H1 (cell line): ENCODE data around the gene STARD9. TPM values are rescaled to one million over a fixed set of nuclear protein-coding genes. Genes with fewer than 3 reads are reported as not detected.

Source experiments
- CTCF ChIA-PET: fragments of 300-600 bp; sonication (Branson Sonifier 250); formaldehyde crosslinking; loops from one replicate; lab custom pipeline; 2021; ENCODE audit not compliant: partially characterized antibody; lab: Charles Lee
- POLR2A ChIA-PET: fragments of 300-600 bp; sonication (Branson Sonifier 250); formaldehyde crosslinking; loops from one replicate; lab custom pipeline; 2021; ENCODE audit warnings: inconsistent platforms; ENCODE audit not compliant: partially characterized antibody; lab: Charles Lee
- DNase-seq, 2 experiments: peaks; one replicate each; pipeline versions ENCODE4 v3.0.0 to v3.0.0-alpha.2; 2010 to 2022; ENCODE audit warnings: low spot score in 2 of 2, low read depth in 1 of 2, mixed read lengths in 1 of 2
- FAIRE-seq: peaks from 2 replicates; lab custom pipeline; 2011; peaks lifted over from hg19 to GRCh38; lab: Jason Lieb, UNC
- H2AFZ ChIP-seq: 2 replicates; pipeline ENCODE4 v1.8.1; 2012; ENCODE audit warnings: low read length, inconsistent platforms
- H2AK5ac ChIP-seq: 2 replicates; pipeline ENCODE4 v1.6.1; 2013; ENCODE audit warnings: low read depth, low read length
- H2BK120ac ChIP-seq: replicated peaks from 2 replicates; pipeline ENCODE3; 2013; ENCODE audit warnings: low read depth, low read length, inconsistent platforms
- H2BK12ac ChIP-seq: 2 replicates; pipeline ENCODE4 v1.6.1; 2013; ENCODE audit warnings: low read depth, low read length
- H2BK15ac ChIP-seq: 2 replicates; pipeline ENCODE4 v1.6.1; 2013; ENCODE audit warnings: low read length
- H2BK20ac ChIP-seq: 2 replicates; pipeline ENCODE4 v1.6.1; 2013; ENCODE audit warnings: low read length
- H2BK5ac ChIP-seq: 2 replicates; pipeline ENCODE4 v1.6.1; 2013; ENCODE audit warnings: low read depth, low read length
- H3K14ac ChIP-seq: 2 replicates; pipeline ENCODE4 v1.6.1; 2013; ENCODE audit warnings: inconsistent platforms; ENCODE audit not compliant: insufficient read length
- H3K18ac ChIP-seq: 2 replicates; pipeline ENCODE4 v1.6.1; 2013; ENCODE audit warnings: low read length; ENCODE audit errors: extremely low read depth
- H3K23ac ChIP-seq: 2 replicates; pipeline ENCODE4 v1.6.1; 2013; ENCODE audit warnings: inconsistent platforms; ENCODE audit not compliant: insufficient read length
- H3K23me2 ChIP-seq: 2 replicates; pipeline ENCODE4 v1.6.1; 2013; ENCODE audit warnings: low read depth, low read length
- H3K27ac ChIP-seq: 2 replicates; pipeline ENCODE4 v1.6.1; 2011; ENCODE audit warnings: low read depth, low read length, inconsistent platforms
- H3K27me3 ChIP-seq, 4 experiments: replicated peaks in 1 of 4; 1 replicate in 1 of 4; 2 replicates in 3 of 4; pipeline versions ENCODE4 v1.6.1 to v1.8.1; 2011 to 2013; ENCODE audit warnings: low read length in 3 of 4, mild to moderate bottlenecking in 3 of 4, inconsistent platforms in 2 of 4, mixed read lengths in 2 of 4, moderate library complexity in 1 of 4; ENCODE audit not compliant: control insufficient read depth in 3 of 4, insufficient read depth in 3 of 4; ENCODE audit errors: extremely low read depth in 1 of 4
- H3K36me3 ChIP-seq, 4 experiments: 2 replicates each; pipeline versions ENCODE4 v1.6.1 to v1.8.1; 2011 to 2013; ENCODE audit warnings: mild to moderate bottlenecking in 4 of 4, low read length in 3 of 4, moderate library complexity in 2 of 4, control low read depth in 1 of 4, inconsistent platforms in 1 of 4; ENCODE audit not compliant: insufficient read depth in 4 of 4, control insufficient read depth in 2 of 4
- H3K4ac ChIP-seq: replicated peaks from 2 replicates; pipeline ENCODE3; 2013; ENCODE audit warnings: low read length, low read depth, mixed read lengths, inconsistent platforms; ENCODE audit not compliant: insufficient read length
- H3K4me1 ChIP-seq, 4 experiments: replicated peaks in 1 of 4; 1 replicate in 1 of 4; 2 replicates in 3 of 4; pipeline versions ENCODE4 v1.6.1 to v1.8.1; 2011 to 2013; ENCODE audit warnings: low read length in 3 of 4, inconsistent platforms in 2 of 4, mixed read lengths in 1 of 4; ENCODE audit not compliant: insufficient read depth in 4 of 4, control insufficient read depth in 3 of 4
- H3K4me2 ChIP-seq, 2 experiments: 2 replicates each; pipeline versions ENCODE4 v1.6.1 to v1.8.1; 2011 to 2013; ENCODE audit warnings: low read depth in 2 of 2, low read length in 2 of 2, control low read depth in 1 of 2, inconsistent platforms in 1 of 2, mild to moderate bottlenecking in 1 of 2; ENCODE audit not compliant: insufficient read depth in 1 of 2
- H3K4me3 ChIP-seq, 4 experiments: fragments of 200-600, 300-600 bp in 1 of 4; sonication (generic), shearing (Covaris generic), sonication (Bioruptor Twin) in 1 of 4; 2 replicates each; pipeline versions ENCODE4 v1.5.1 to v1.8.1; 2011 to 2016; ENCODE audit warnings: low read length in 4 of 4, low read depth in 3 of 4, control low read depth in 2 of 4, inconsistent platforms in 2 of 4, mild to moderate bottlenecking in 2 of 4, mixed read lengths in 1 of 4, moderate library complexity in 1 of 4; ENCODE audit not compliant: insufficient read depth in 2 of 4; ENCODE audit errors: extremely low read depth in 1 of 4
- H3K56ac ChIP-seq: replicated peaks from 2 replicates; pipeline ENCODE3; 2013; ENCODE audit warnings: low read depth, mild to moderate bottlenecking, mixed read lengths, low read length, inconsistent platforms; ENCODE audit not compliant: insufficient read length
- H3K79me1 ChIP-seq: 2 replicates; pipeline ENCODE4 v1.6.1; 2013; ENCODE audit warnings: low read depth, low read length, control low read depth
- H3K79me2 ChIP-seq, 2 experiments: 2 replicates each; pipeline versions ENCODE4 v1.6.1 to v1.8.1; 2012 to 2013; ENCODE audit warnings: low read length in 2 of 2, mild to moderate bottlenecking in 2 of 2, inconsistent platforms in 1 of 2; ENCODE audit not compliant: insufficient read depth in 2 of 2, control insufficient read depth in 1 of 2
- H3K9ac ChIP-seq, 4 experiments: replicated peaks in 1 of 4; 1 replicate in 1 of 4; 2 replicates in 3 of 4; pipeline versions ENCODE4 v1.6.1 to v1.8.1; 2011 to 2013; ENCODE audit warnings: low read depth in 3 of 4, low read length in 3 of 4, control low read depth in 2 of 4, mild to moderate bottlenecking in 2 of 4, moderate library complexity in 2 of 4, inconsistent platforms in 1 of 4; ENCODE audit errors: extremely low read depth in 1 of 4
- H3K9me3 ChIP-seq, 2 experiments: 2 replicates each; pipeline versions ENCODE4 v1.6.1 to v1.8.1; 2012 to 2013; ENCODE audit warnings: mild to moderate bottlenecking in 2 of 2, moderate library complexity in 2 of 2, control low read depth in 1 of 2, inconsistent platforms in 1 of 2, low read depth in 1 of 2, low read length in 1 of 2, mixed read lengths in 1 of 2; ENCODE audit not compliant: insufficient read depth in 2 of 2
- H4K20me1 ChIP-seq, 2 experiments: replicated peaks in 1 of 2; 2 replicates each; pipeline versions ENCODE3 to v1.8.1; 2011 to 2013; ENCODE audit warnings: inconsistent platforms in 2 of 2, low read length in 2 of 2, mild to moderate bottlenecking in 1 of 2; ENCODE audit not compliant: insufficient read depth in 2 of 2, control insufficient read depth in 1 of 2
- H4K5ac ChIP-seq: 2 replicates; pipeline ENCODE4 v1.6.1; 2013; ENCODE audit warnings: low read length, low read depth, mixed read lengths, inconsistent platforms; ENCODE audit not compliant: insufficient read length
- H4K8ac ChIP-seq: 2 replicates; pipeline ENCODE4 v1.8.0; 2013; ENCODE audit warnings: mild to moderate bottlenecking, moderate library complexity, low read length, inconsistent platforms; ENCODE audit not compliant: insufficient read depth; ENCODE audit errors: extremely low read depth
- H4K91ac ChIP-seq: replicated peaks from 2 replicates; pipeline ENCODE3; 2013; ENCODE audit warnings: low read length, mixed read lengths, inconsistent platforms; ENCODE audit not compliant: insufficient read length
- BCL11A ChIP-seq, 2 experiments: IDR thresholded peaks; one replicate each; pipeline ENCODE4 v1.6.1; 2011; ENCODE audit warnings: low read depth in 2 of 2, low read length in 2 of 2, mild to moderate bottlenecking in 2 of 2
- WGBS, 2 experiments: shearing (Covaris generic) in 1 of 2; methylation state at CpG; one replicate each; pipeline versions ENCODE4 v1.1.6 to v1.1.7; 2013 to 2015; ENCODE audit warnings: low lambda C conversion rate in 2 of 2, mixed read lengths in 2 of 2, inconsistent platforms in 1 of 2, low coverage in 1 of 2, missing lambda C conversion rate in 1 of 2; ENCODE audit not compliant: insufficient replicate concordance in 2 of 2, insufficient coverage in 1 of 2, insufficient read length in 1 of 2; ENCODE audit errors: extremely low coverage in 1 of 2, missing lambda C conversion rate in 1 of 2; 5-methylcytosine and 5-hydroxymethylcytosine counted together
- polyA plus RNA-seq, 7 experiments: library from polyadenylated mRNA; depleted of rRNA in 3 of 7; stranded (reverse) in 5 of 7; unstranded in 2 of 7; fragments of >200 nt in 5 of 7; fragments of 200-250 nt in 2 of 7; gene quantifications; 1 replicate in 5 of 7; 2 replicates in 1 of 7; 4 replicates in 1 of 7; pipeline versions ENCODE4 v1.2.1 to v1.2.3, GENCODE V29; 2011 to 2013; ENCODE audit warnings: missing spikeins in 2 of 7, mixed read lengths in 2 of 7
- total RNA-seq: library from RNA; stranded (reverse); fragmentation: NEBNext Ultra II Directional; extraction: Animal tissue kit (Norgen Biotek cat#: 25700); gene quantifications from 2 replicates; pipeline ENCODE4 v1.2.1, GENCODE V29; 2021

STARD9 gene
- total and polyA plus RNA-seq, 2 of the 8 experiments (the other 6 are each of a cell fraction or from before 2014, with no cell fraction given), result 2.8 to 7.0 TPM

DNA sequence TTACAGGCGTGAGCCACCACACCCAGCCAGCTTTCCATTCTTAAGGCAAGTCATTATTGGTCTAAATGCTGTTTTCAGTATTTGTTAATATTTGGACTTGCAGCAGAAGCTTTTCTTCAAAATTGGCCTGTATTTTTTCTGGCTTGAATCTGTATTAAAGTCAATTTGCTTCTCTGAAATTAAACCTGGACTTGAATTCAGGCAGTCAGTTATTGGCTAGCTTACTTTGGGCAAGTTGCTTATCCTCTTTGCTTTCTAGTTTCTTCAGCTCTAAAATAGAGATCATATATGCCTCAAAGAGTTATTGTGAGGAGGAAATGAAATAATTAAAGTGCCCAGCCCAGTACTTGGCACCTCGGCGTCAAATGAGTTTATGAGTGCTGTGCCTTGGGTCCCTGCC is 17.3 kb downstream of the STARD9 start:
- H4K20me1 ChIP-seq, result no peaks in the 10 kb centered on the region
- H3K4me3 ChIP-seq, result no peak overlapping the region
- no peak overlapping the region for H4K91ac ChIP-seq
- no peaks in the 10 kb centered on the region for H3K27me3 ChIP-seq
- H3K4me2 ChIP-seq, result no peak overlapping the region
- no peak overlapping the region for H3K56ac ChIP-seq
- 91% methylated on average over 3 of the region's 3 CpGs; no CpG with 5 or more reads in 1 of the 2 experiments for WGBS, 2 experiments
- H2BK120ac ChIP-seq, result no peak overlapping the region
- no peak overlapping the region for H2BK15ac ChIP-seq
- no peak overlapping the region for H2BK20ac ChIP-seq
- no peak overlapping the region for H2AK5ac ChIP-seq
- no peak overlapping the region for H3K23ac ChIP-seq
- TF ChIP-seq BCL11A (IDR thresholded peaks at IDR 0.05; ENCODE audit: low read depth in 2 of 2, low read length in 2 of 2), result no peak
- H4K8ac ChIP-seq, result no peak overlapping the region
- H3K9me3 ChIP-seq, result no peaks in the 10 kb centered on the region
- no peaks in the 10 kb centered on the region for H3K79me1 ChIP-seq
- H3K18ac ChIP-seq, result no peak overlapping the region
- H3K23me2 ChIP-seq, result no peaks in the 10 kb centered on the region
- no peak overlapping the region for H2AFZ ChIP-seq
- ChIA-PET POLR2A (interaction anchor here (1.9 to 2.4 kb wide), 2 partner anchors 11 to 15 kb away, joined by 3 to 13 read pairs; no protein-coding TSS in a partner anchor), CTCF (interaction anchor here (1.2 to 3.2 kb wide), 11 partner anchors 10 to 125 kb away, joined by 3 to 28 read pairs (median 7); partner anchors contain the start of gene STARD9)
- no peaks in the 10 kb centered on the region for H3K79me2 ChIP-seq
- peaks cover 0 to 4% (median under 1%) of the 10 kb centered on the region in 4 experiments; a peak in 2 of 7 replicates for H3K4me1 ChIP-seq
- H3K4ac ChIP-seq, result no peak overlapping the region
- H2BK12ac ChIP-seq, result no peak overlapping the region
- no peak for DNase-seq
- FAIRE-seq, result no peak
- H3K27ac ChIP-seq, result no peak overlapping the region
- H4K5ac ChIP-seq, result no peak overlapping the region
- no peaks in the 10 kb centered on the region for H3K36me3 ChIP-seq
- no peak overlapping the region for H3K9ac ChIP-seq
- no peak overlapping the region for H3K14ac ChIP-seq
- no peak overlapping the region for H2BK5ac ChIP-seq
